ENCODE data around the gene FOXE3.

GRCh38 chr1:47423872-47424271 lies 7.8 kb downstream of the FOXE3 start:
- TF ChIP-seq CTCF (IDR thresholded peaks at IDR 0.05) (no peak), POLR2AphosphoS5 (IDR thresholded peaks at IDR 0.05; ENCODE audit: low read depth, low read length) (no peak), REST (IDR thresholded peaks at IDR 0.05; ENCODE audit: insufficient read depth in 1 of 2, low read depth in 2 of 2, low read length in 1 of 2) (no peak), SIN3A (IDR thresholded peaks at IDR 0.05; ENCODE audit: borderline replicate concordance, insufficient read depth, low read depth, low read length) (no peak), TCF7L2 (IDR thresholded peaks at IDR 0.05; ENCODE audit: low read depth, low read length) (no peak)
